GM18907 (cell line): ENCODE data around the gene DDC.
"Not testable (repeated sequence)": the region's sequence is repeated elsewhere in the genome, so short reads cannot be mapped to it uniquely, and the experiment has no call there.

Experiments used
- ATAC-seq: cut with Tn5 transposase; IDR thresholded peaks from one replicate; pipeline ENCODE4 v1.9.1; 2021; ENCODE audit warnings: mild to moderate bottlenecking, moderate library complexity; ENCODE audit not compliant: unreplicated experiment

Gene DDC

DNA sequence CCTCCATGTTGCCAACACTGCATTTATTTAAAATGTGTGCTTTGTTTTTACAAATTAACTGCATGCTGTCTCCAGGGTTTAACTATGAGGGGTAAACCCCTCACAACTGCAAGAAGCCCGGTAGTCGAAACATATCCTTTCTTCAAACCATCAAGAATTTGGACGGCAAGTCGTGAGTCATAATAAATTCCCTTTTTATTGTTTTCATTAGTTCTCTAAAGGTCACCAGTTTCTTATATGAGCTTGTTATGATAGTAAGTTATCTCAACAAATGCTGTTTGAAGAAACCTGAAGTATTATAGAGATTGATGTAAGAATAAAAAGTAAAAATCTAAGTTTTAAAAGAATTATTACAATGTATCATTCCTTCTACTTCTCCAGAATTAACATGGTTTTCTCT is 102.8 kb downstream of the DDC start:
- ATAC-seq = no peak

DNA sequence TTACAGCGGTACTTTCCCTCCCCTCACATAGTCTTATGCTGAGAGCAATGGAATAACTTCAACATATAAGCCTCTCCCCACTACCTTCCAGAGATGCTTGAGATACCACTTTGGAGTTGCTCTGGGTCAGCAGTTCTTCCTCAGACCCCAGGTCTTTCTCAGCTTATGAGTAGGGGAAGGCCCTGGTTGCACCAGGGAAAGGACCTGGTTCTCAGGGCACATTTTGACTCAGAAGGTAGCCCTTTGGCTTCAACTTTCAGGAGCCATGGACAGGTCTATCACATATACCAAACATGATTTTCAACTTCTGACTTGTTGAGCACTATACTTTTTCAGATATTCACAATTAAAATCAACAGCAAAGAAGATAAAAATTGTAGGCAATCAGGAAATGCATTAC is 103.5 kb downstream of the DDC start:
- ATAC-seq = no peak

DNA sequence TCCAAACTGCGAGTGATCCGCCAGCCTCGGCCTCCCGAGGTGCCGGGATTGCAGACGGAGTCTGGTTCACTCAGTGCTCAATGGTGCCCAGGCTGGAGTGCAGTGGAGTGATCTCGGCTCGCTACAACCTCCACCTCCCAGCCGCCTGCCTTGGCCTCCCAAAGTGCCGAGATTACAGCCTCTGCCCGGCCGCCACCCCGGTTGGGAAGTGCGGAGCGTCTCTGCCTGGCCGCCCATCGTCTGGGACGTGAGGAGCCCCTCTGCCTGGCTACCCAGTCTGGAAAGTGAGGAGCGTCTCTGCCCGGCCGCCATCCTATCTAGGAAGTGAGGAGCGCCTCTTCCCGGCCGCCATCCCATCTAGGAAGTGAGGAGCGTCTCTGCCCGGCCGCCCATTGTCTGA is 106.0 kb downstream of the DDC start:
- not testable (repeated sequence) for ATAC-seq

DNA sequence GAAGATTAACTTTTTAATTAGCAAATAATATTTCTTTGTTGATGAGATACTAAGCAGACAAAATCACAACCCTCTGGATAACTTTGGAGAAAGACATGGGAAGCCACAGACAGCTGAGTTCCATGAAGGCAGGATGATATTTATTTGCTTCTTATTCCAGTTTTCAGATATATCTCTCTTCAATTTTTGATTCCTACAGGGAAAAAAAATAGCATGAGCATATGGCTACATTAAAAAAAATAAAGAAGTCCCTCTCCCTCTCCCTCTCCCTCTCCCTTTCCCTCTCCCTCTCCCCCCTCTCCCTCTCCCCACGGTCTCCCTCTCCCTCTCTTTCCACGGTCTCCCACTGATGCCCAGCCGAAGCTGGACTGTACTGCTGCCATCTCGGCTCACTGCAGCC is 106.6 kb downstream of the DDC start:
- ATAC-seq = not testable (repeated sequence)

DNA sequence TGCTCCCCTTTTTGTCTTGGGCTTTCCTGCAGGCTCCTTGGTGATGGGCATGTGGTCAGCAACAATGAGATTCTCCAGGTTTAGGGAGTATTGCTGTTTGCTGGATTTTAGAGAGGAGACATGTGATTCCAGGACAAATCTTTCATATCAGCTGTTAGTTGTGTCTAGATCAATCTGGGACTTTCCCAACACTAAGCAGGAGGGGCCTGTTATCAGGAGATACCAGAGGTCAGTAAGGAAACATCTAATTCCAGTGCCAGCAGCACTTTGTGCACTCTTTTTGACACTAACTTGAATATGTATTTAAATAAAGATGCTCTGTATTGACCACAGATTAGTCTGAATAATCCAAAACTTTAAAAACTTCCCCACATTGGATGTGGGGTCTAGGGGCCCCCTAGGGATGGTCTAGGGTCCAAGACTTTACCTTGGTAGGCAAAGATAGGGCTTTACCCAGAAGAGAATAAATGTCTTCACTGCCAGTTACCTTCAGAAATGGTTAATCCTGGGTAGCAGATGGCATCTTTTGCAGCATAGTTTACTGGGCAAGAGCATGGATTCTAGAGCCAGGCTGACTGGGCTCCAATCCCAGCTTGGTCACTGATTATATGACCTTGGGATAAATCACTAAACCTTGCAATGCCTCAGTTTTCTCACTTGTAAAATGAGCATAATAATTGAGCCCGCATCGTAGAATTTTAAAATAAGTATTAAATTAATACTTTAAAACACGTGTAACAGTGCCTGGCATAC is 108.7 kb downstream of the DDC start:
- no peak for ATAC-seq

DNA sequence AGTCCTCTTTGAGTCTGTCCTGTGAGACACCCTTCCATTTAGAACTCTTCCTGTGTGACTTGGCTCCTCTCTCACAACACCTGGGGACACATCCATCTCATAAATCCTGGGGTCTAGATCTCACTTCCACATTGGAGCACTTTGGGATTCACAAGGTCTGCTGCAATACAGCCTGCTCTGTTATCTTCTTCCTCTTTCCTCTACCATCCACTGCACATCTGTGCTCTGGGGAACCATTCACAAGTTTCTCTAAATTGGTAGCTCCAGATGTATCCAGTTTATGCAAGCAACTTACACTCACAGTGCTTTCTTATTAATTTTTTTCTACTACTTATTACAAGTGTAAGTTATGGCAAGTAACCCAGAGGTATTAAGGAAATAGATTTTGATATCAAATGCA is 109.5 kb downstream of the DDC start:
- ATAC-seq = no peak

DNA sequence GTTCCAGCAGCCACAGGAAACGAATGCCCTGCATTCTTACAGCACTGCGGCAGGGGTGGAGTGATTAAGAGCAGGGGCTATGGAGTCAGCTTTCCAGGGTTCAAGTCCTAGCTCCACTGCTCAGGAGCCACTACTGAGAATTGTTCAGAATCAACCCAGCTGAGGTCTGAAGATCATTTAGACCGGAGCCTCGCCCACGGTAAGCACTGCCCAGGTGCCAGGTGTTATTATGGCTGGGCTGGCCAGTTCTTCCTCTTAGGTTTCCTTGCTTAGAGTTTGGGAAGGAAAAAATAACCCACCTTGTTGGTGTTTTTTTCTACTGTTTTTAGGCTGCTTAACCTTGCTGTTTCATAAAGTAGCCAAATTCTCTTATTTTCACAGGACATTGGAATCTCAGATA is 110.2 kb downstream of the DDC start:
- no peak for ATAC-seq

DNA sequence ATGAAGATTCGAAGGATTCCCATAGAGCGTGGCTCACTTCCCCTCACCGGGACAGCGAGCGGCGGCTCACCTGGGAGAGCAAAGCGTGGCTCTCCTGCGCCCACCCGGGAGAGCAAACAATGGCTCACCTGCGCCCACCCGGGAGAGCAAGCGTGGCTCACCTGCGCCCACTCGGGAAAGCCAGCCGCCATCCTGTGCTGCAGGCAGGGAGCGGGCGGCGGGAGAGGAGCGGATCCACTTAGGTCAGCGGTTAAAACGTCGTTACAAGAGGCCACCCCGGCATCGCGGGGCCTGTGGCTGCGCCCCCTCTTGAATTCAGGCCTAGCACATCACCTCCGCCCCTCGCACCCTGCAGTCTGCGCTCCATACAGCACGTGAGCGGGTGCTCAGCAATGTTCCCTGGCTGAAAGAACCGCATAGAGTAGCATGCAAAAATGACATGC is 114.6 kb downstream of the DDC start:
- peak; percentile 24 for ATAC-seq

DNA sequence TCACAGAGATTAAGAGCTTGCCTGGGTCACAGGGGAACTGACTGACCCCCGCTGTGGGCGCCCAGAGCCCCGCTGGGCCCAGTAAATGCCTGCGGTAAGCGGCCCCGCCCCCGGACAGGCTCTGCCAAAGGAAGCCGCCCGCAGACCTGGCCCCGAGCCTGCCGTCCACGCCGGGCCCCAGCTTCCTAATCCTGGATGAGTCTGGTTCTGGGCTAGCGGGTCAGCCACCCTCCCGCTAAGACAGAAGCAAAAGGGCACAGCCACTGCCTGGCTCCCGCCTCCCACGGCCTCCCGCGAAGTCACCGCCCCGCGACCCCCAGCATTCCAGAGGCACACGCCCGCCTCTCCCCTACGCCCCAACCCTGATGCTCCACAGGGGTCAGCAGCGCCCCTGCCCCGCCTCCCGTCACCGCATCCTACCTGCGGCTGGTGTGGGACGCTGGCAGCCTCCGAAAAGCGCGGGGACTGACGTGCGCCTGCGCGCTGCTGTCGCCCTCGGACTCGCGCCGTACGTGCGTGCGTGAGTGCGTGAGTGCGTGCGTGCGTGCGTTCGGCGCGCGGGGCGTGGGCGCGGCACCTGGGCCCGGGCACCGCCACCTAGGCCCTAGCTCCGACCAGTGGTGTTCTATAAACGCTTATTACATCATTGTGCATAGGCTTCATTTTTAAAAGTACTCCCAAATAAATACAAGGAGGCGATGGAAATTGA is 115.2 kb downstream of the DDC start, which contains the start of gene FIGNL1:
Gene FIGNL1, minus strand, starts transcription at position 470 of the 709 bp plus-strand sequence. CDS start 3,063 bp downstream, outside the sequence.
- ATAC-seq = peak; percentile 94

DNA sequence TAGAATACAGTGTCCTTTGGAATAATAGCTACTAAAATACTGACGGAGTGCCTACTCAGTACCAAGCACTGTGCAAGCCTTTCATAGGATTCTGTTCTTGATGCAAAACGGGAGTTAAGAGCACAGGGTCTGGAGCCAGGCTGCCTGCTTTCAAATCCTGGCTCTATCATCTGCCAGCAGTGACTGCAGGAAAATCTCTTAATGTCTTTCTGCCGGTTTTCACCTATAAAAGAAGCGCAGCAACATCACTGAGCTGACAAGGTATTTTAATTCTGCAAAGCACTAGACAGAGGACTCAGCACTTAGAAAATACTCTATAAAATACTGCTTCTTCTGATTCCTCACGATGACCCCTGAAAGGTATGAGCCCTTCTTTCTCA is 115.7 kb downstream of the DDC start:
- peak; percentile 0 for ATAC-seq

DNA sequence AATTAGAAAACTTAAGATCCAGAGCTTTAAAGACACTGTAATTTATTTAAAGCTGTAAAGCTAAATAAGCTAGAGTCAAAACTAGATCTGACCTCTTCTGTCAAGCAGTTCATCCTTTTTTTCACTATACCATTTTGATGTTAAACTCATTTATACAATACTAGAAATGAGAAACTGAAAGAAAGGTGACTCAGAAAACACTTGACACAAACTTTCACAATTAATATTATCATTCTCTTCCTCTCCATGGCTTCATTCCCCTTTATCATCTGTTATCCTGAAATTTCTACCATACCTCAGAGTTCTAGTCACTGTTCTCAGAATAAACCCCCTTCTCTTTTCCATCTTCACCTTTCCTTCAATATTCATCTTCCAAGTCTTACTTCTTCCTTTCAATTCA is 116.4 kb downstream of the DDC start:
- ATAC-seq = peak; percentile 31

DNA sequence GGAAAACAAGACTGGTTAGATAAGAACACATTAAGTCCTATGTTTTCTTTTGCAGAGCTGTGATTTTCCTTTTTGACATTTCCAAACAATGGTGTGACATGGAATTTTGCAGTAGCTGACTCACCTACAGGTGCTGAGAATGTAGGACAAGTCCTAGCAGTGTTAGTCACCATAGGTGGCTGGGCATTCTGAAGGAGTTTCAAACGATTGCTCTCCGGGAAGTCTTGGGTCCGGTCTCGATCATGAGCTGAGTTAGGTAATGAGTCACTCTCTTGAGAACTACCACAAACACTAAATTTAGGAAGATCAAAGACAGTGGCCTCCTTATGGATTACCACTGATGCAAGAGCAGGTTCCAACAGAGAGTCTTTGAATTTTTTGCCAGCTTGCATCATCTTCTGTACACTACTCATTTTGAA is 118.7 kb downstream of the DDC start:
- no peak for ATAC-seq

DNA sequence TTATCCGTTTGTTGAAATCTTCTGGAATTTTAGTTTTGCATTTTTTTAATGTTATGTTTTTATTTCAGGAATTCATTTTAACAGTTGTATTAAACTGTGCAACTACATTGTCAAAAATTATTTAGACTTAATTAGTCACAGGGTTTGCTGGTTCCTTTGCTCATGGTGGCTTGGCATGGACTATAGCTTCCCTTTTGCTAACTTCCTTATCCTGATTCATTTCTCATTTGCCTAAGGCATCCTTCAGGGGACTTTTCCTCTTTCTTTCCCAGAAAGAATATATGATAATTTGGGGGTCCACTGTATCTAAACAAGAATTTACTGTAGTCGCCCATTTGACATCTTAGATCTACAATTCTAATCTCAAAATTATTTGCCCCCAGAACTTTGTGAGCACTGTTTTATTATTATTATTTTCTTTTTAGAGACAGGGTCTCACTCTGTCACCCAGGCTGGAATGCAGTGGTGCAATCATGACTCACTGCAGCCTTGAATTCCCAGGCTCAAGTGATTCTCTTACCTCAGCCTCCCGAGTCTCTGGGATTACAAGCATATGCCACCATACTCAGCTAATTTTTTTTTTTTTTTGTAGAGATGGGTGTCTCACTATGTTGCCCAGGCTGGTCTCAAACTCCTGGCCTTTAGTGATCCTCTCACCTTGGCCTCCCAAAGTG is 128.9 kb downstream of the DDC start:
- no peak for ATAC-seq

DNA sequence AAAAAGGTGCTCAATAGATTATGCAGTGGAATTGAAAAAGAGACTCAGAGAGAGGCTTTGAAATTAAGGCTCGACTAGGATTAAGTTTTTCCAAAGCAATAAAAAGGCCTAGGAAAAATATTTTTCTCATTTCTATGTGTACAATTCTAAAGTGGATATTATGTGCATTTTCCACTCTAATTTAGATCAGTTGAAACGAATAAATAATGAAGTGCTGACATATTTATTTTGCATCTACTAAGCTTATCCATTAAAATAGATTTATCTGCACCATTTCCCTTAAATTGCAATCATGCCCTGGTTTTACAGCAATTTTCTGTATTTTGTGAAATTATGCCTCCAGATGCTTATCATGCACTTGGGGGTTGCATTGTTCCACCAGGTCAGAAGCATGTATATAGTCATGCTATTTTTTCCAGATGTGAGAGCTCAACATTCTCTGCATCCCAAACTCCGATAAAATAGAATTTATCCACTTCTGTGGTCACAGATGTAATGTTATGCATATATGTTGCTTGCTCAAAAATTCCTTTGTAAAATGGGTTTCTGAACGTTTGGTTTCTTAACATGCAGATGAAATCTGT is 133.4 kb downstream of the DDC start:
- no peak for ATAC-seq

DNA sequence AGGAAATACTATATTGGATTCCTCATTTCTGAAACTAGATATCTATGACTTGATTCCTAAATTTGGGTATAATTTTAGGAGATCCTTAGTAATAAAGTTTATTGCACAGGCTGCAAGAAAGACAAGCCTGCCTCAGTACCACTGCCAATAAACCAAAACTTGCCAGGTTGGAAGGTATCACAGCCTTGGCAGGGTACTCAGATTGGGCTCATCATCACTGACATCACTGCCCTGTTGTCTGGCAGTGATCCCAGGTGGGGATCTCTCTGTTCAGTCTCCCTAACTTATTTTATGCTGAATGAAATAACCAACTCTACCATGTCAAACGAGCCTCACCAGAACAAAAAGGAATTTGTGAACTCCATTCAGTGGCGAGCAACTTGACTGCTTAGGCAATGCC is 133.9 kb downstream of the DDC start:
- no peak for ATAC-seq

DNA sequence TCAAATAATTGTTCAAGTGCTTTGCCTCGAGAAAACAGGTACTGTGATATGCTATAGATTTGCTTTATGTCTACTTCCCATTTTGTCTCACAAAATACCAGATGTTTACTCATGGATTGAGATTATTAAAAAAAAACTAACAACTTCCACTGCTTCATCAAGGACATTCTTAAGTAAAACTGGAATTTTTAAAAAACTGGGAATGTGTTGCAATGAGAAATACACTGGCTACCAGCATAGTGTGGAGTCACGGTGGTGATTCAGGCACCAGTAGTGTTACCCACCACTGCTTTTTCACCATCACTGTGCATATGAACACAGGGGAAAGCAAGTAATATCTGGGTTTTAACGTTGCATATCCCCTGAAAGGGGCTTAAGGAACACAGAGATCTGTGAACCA is 136.3 kb downstream of the DDC start:
- no peak for ATAC-seq

DNA sequence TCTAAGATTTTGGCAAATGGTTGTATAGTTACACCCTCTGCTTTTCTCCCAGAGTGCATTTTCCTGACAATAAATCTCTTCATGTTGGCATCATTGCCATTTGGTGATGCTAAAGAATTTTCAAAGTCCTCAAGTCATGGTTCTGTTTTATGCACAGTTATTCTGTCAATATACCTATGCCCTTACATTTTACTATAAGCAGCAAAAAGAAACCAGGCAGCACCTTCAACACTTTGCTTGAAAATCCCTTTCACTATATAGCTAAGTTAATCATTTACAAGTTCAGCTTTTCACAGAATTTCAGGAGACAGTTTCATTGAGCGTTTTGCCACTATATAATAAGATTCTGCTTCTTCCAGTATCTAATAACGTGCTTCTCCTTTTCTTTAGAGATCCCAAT is 137.7 kb downstream of the DDC start:
- no peak for ATAC-seq

DNA sequence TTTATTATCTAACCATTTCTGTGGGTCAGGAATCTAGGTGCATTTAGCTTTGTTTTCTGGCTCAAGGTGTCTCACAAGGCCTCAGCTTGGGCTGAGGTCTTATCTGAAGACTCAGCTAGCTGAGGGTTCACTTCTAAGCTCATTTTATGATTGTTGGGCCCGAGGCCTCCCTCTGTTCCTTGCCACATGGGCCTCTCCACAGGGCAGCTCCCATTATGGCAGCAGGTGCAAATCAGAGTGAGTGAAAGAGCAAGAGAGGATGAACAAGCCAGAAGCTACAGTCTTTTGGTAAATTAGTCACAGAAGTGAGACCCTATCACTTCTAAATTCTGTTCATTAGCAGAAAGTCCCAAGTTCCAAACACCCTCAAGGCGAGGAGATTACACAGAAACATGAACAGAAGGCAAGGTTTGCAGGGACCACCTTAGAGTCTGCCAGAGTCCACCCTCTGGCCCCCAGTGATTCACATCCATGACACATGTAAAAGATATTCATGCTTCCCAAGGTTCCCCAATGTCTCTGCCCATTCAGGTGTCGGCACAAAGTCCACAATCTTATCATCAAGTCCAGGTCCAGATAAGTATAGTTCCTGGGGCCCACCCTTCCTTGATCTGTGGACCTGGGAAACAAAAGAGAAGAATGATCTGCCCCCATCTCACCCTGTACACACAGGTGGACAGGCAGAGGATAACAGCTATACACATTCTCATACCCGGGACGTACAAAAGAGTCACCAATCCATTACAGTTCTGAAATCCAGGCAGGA is 138.7 kb downstream of the DDC start:
- no peak for ATAC-seq

DNA sequence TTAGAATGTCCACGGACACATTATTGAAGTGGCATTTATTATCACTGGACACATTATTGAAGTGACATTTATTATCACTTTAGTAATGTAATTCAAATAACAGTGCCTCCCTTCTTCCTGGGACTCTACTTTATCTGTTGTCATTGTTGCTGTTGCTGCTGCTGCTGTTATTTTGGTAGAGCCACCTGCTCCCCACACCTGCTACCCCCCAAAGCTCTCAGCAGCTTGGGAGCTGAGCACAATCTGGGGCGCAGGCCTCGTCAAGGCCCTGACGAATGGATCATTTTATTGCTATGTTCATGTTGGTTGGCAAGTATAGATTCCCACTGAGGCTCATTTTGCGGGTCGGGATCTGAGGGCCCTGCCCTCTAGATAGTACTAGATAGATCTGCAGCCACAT is 139.9 kb downstream of the DDC start:
- ATAC-seq = no peak

DNA sequence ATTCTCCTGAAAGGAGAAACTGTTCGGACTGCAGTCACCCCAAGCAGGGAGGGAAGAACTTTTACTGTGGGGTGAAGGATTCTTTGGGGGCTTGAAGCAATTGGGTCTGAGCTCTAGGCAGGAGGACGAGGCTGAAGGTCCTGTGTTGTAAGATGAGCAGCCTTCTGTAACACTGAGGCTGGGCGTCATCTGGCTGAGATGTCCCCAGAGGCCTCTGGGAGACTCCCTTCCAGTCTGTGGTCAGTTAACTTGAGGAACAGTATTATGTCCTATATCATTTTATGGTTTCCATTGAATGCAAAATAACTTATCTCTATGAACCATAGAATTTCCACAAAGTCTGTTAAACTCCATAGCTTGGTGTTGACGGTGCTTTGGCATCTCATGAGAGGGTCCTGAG is 141.3 kb downstream of the DDC start:
- peak; percentile 62 for ATAC-seq

DNA sequence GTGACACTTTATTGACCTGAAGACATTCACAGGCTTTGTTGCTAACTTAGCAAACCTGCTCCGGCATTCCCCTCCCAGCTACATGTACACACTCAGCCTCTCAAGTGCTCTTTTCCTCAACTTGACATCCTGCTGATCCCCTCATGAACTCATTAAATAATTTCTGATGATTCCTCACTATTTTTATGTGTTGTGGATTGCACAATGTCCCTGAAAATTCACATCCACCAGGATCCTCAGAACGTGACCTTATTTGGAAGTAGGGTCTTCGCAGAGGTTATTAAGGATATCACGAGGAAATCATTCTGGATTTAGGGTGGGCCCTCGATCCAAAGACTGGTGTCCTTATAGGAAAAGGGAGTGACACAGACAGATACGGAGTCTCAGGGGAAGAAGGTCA is 142.3 kb downstream of the DDC start:
- no peak for ATAC-seq
